ENCODE results near the gene ADAMTS16.

DNA sequence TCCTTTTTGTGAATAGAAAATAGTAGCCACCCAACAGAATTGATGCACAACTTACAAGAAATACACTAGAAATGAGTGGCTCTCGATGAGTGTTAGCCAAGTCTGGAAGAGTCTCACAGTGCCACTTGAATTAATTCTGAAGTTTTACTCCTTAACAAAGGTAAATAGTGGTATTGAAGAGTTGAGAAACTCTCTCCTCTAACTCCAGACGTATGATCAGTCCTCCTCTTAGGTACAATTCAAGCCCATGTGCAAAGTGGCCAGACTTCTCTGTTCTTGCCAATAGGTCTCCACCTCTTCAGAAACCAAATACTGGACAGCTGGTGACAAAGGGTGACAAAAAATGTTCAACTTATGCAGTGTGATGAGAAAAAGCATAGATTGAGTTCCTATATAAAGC, 38.5 kb upstream of the ADAMTS16 start:
- TF ChIP-seq GATA3 (IDR thresholded peaks at IDR 0.05; ENCODE audit: low read depth, low read length), result no peak
- TF ChIP-seq GATA2 (IDR thresholded peaks at IDR 0.05; ENCODE audit: low read depth, low read length), result no peak

Measured in SH-SY5Y (cell line).